Skeletal muscle tissue (tissue), 4 donors: Measurements from ENCODE around the gene CDH23. TPM values are rescaled to one million over a fixed set of nuclear protein-coding genes. Genes with fewer than 3 reads are reported as not detected.

ENCODE experiments used
- H3K27ac ChIP-seq: one replicate; pipeline ENCODE4 v1.7.0; 2013; ENCODE audit warnings: mild to moderate bottlenecking, low read depth, low read length, inconsistent platforms
- H3K27me3 ChIP-seq, 3 donors: one replicate each; pipeline ENCODE4 v1.7.0; 2013; ENCODE audit warnings: low read length in 3 of 3; ENCODE audit not compliant: control insufficient read depth in 3 of 3, insufficient read depth in 3 of 3
- H3K36me3 ChIP-seq, 3 donors: one replicate each; pipeline ENCODE4 v1.7.0; 2013; ENCODE audit warnings: low read length in 3 of 3; ENCODE audit not compliant: control insufficient read depth in 3 of 3, insufficient read depth in 3 of 3
- H3K4me1 ChIP-seq, 3 donors: one replicate each; pipeline ENCODE4 v1.7.0; 2013; ENCODE audit warnings: low read length in 3 of 3, mild to moderate bottlenecking in 3 of 3; ENCODE audit not compliant: control insufficient read depth in 3 of 3, insufficient read depth in 3 of 3
- H3K4me3 ChIP-seq, 3 donors: one replicate each; pipeline ENCODE4 v1.7.0; 2013; ENCODE audit warnings: low read length in 3 of 3
- H3K9ac ChIP-seq, 3 donors: one replicate each; pipeline ENCODE4 v1.7.0; 2013; ENCODE audit warnings: low read length in 3 of 3, mild to moderate bottlenecking in 3 of 3, moderate library complexity in 2 of 3, low read depth in 1 of 3
- H3K9me3 ChIP-seq, 3 donors: one replicate each; pipeline ENCODE4 v1.7.0; 2013; ENCODE audit warnings: low read length in 3 of 3; ENCODE audit not compliant: control insufficient read depth in 3 of 3
- total RNA-seq: library from RNA; depleted of rRNA; stranded (reverse); fragments of >200 nt; gene quantifications from one replicate; pipeline ENCODE4 v1.2.3, GENCODE V29; 2014
- donor health status: Osteomylitis.

The CDH23 gene
- total RNA-seq, 1 donor from 2014 or later = 3.7 TPM

DNA sequence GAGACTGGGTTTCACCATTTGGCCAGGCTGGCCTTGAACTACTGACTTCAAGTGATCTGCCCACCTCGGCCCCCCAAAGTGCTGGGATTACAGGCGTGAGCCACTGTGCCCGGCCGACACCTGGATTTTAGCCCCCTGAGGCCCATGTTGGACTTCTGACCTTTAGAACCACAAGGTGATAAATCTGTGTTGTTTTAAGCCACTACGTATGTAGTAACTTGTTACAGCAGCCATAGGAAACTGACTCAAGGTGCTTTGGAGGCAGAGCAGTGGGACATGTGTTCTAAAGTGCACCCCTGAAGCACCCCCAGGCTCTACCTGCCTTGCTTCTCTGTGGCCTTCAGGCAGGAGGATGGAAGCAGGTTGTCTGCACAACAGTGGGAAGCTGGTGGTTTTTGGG is 128.4 kb downstream of the CDH23 start:
- Histone ChIP-seq H3K9me3 (no peaks in the 10 kb centered on the region), H3K27me3 (peaks cover 0 to 5% (median 0%) of the 10 kb centered on the region in 3 donors), H3K4me3 (no peak overlapping the region), H3K9ac (no peak overlapping the region), H3K36me3 (no peaks in the 10 kb centered on the region), H3K4me1 (no peaks in the 10 kb centered on the region), H3K27ac (no peak overlapping the region)

- Histone ChIP-seq H3K9me3 (no peaks in the 10 kb centered on the region), H3K9ac (no peak overlapping the region), H3K27me3 (peaks cover 0 to 5% (median 0%) of the 10 kb centered on the region in 3 donors), H3K27ac (no peak overlapping the region), H3K4me1 (no peaks in the 10 kb centered on the region), H3K4me3 (no peak overlapping the region), H3K36me3 (no peaks in the 10 kb centered on the region)
Measured at GRCh38 chr10:71525721-71526120, 129.0 kb downstream of the CDH23 start.

DNA sequence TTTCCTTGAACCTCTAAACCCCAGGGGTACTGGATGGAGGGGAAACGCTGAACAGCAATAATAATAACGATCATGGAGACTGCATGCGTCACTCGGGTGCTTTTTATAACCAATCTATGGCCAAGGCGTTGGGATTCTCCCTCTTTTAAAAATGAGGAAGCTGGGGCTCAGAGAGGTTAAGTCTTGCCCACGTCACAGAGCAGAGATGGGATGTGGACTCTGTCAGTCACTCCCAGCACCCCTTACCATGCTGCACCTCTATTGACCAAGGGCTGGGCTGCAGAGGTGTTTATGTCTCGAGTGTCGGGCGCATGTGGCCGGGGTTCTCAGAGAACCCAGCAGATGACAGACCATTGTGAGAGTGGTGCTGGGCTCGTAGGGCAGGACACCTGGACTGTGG is 129.9 kb downstream of the CDH23 start:
- H3K4me3 ChIP-seq = no peak overlapping the region
- no peak overlapping the region for H3K9ac ChIP-seq
- H3K4me1 ChIP-seq = no peaks in the 10 kb centered on the region
- no peak overlapping the region for H3K27ac ChIP-seq
- no peaks in the 10 kb centered on the region for H3K36me3 ChIP-seq
- H3K27me3 ChIP-seq = peaks cover 0 to 5% (median 0%) of the 10 kb centered on the region in 3 donors
- no peaks in the 10 kb centered on the region for H3K9me3 ChIP-seq

GRCh38 chr10:71527135-71527534 is 130.4 kb downstream of the CDH23 start:
- H3K4me3 ChIP-seq = no peak overlapping the region
- H3K9me3 ChIP-seq = no peaks in the 10 kb centered on the region
- no peak overlapping the region for H3K27ac ChIP-seq
- no peak overlapping the region for H3K9ac ChIP-seq
- no peaks in the 10 kb centered on the region for H3K36me3 ChIP-seq
- peaks cover 0 to 3% (median 0%) of the 10 kb centered on the region in 3 donors for H3K27me3 ChIP-seq
- no peaks in the 10 kb centered on the region for H3K4me1 ChIP-seq

DNA sequence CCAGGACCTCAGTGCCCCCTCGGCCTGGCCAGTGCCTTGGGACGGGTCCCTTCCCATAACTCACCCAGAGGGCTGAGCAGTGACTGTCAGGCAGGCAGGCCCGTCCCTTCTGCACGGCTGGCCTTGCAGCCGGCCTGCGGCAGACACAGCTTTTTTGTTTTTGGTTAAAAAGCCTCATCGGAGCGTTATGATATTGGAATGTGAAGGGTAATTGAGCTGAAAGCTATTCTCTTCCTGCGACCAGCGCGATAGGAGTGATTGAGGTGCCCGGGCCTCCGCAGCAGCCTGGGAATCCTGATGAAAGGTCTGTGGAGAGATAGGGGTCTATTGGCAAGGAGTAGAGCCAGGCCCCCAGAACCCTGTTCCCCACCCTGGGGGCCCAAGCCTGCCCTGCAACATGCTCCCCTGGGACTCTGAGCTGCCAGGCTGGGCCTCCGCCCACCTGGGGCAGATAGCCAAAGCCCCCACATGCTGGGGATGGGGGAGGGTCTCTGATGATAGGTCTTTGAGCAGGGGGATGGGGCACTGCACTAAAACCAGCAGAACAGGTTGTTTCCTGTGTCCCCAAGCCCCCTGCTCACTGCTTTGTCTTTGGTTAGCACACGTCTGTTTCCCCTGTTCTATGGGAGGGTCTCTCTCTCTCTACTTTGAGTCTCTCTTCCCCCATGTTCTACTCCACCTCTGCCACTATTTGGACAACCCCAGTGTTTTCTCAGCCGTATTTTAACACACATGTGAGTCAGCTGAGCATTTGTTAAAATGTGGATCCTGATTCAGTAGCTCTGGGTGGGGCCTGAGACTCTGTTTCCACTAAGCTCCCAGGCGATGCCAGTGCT is 131.9 kb downstream of the CDH23 start:
- no peak overlapping the region for H3K27ac ChIP-seq
- no peaks in the 10 kb centered on the region for H3K36me3 ChIP-seq
- H3K9ac ChIP-seq = no peak overlapping the region
- H3K27me3 ChIP-seq = no peaks in the 10 kb centered on the region
- no peaks in the 10 kb centered on the region for H3K9me3 ChIP-seq
- no peaks in the 10 kb centered on the region for H3K4me1 ChIP-seq
- no peak overlapping the region for H3K4me3 ChIP-seq

DNA sequence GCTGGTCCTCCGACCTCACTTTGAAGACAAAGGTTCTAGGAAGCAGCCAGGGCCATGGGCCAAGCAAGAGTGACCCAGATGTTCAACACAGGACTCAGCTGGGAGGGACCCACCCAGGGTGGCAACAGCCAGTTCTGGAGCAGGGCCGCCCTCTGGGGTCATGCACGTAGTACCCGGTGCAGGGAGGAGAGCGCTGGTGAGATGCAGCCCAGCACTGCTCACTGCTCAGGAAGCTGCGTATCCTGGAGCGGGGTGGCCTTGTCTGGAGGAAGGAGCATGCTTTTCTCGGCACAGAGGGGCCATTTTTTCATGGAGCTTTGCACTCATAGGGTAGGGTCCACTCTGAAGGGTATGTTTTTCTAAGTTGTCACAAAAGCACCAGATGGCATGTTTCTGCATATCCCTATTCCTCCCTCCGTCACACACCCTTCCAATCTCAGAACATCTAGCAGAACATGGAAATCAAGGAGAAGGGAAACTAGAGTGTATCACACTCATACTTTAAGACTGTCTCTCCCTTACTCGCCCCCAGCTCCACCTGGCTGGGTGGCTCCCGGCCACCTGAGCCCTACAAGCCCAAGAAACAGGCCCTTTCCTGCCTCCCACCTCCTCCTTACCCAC is 132.6 kb downstream of the CDH23 start:
- H3K27me3 ChIP-seq = peaks cover 0 to 5% (median 2%) of the 10 kb centered on the region in 3 donors
- H3K27ac ChIP-seq = no peak overlapping the region
- H3K4me1 ChIP-seq = no peaks in the 10 kb centered on the region
- no peak overlapping the region for H3K4me3 ChIP-seq
- H3K36me3 ChIP-seq = no peaks in the 10 kb centered on the region
- no peaks in the 10 kb centered on the region for H3K9me3 ChIP-seq
- H3K9ac ChIP-seq = no peak overlapping the region

- H3K4me3 ChIP-seq = no peak overlapping the region
- H3K27ac ChIP-seq = no peak overlapping the region
- no peaks in the 10 kb centered on the region for H3K4me1 ChIP-seq
- H3K9me3 ChIP-seq = no peaks in the 10 kb centered on the region
- H3K9ac ChIP-seq = no peak overlapping the region
- H3K27me3 ChIP-seq = peaks cover 0 to 5% (median 2%) of the 10 kb centered on the region in 3 donors
- H3K36me3 ChIP-seq = no peaks in the 10 kb centered on the region
Measured at GRCh38 chr10:71530781-71531180, 134.1 kb downstream of the CDH23 start.

- H3K27me3 ChIP-seq = peaks cover 0 to 5% (median 2%) of the 10 kb centered on the region in 3 donors
- no peaks in the 10 kb centered on the region for H3K36me3 ChIP-seq
- no peak overlapping the region for H3K27ac ChIP-seq
- no peak overlapping the region for H3K4me3 ChIP-seq
- no peaks in the 10 kb centered on the region for H3K4me1 ChIP-seq
- no peaks in the 10 kb centered on the region for H3K9me3 ChIP-seq
- no peak overlapping the region for H3K9ac ChIP-seq
Measured at GRCh38 chr10:71531485-71532446, 135.0 kb downstream of the CDH23 start.

DNA sequence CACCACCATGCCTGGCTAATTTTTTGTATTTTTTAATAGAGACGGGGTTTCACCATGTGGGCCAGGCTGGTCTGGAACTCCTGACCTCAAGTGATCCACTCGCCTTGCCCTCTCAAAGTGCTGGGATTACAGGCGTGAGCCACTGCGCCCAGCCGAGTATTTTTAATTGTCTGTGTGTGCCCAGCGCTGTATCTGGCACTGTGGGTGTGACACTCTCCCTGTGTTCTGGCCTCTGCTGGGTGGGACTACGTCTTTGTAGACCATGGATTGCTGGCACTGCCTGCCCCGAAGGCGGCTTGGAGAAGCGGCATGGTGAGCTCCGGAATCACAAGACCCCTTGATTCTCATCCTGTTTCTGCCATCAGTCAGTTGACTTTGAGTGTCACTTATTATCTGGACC is 136.2 kb downstream of the CDH23 start:
- no peak overlapping the region for H3K27ac ChIP-seq

More for the DNA sequence above, 136.2 kb downstream of the CDH23 start:
- Histone ChIP-seq H3K27me3 (peaks cover 0 to 5% (median 2%) of the 10 kb centered on the region in 3 donors), H3K4me3 (no peak overlapping the region), H3K4me1 (no peaks in the 10 kb centered on the region), H3K9ac (no peak overlapping the region), H3K36me3 (no peaks in the 10 kb centered on the region), H3K9me3 (no peaks in the 10 kb centered on the region)
